NB4 (cell line): Measurements from ENCODE around the gene CCDC106.

Experiments used
- DNase-seq: peaks from one replicate; pipeline ENCODE4 v3.0.0; 2010; ENCODE audit warnings: low read depth
- H3K4me3 ChIP-seq: one replicate; pipeline ENCODE4 v1.5.1; 2011; ENCODE audit warnings: mild to moderate bottlenecking, low read depth, low read length, moderate library complexity
- CTCF ChIP-seq: IDR thresholded peaks from one replicate; pipeline ENCODE4 v1.5.1; 2012; ENCODE audit warnings: low read depth, low read length
- MAX ChIP-seq: IDR thresholded peaks from 2 replicates; pipeline ENCODE4 v1.6.1; 2011; ENCODE audit warnings: low read depth, low read length
- MYC ChIP-seq: IDR thresholded peaks from 2 replicates; pipeline ENCODE4 v1.6.1; 2011; ENCODE audit warnings: low read depth, low read length
- POLR2A ChIP-seq: IDR thresholded peaks from 2 replicates; pipeline ENCODE4 v1.6.1; 2011; ENCODE audit warnings: mild to moderate bottlenecking; ENCODE audit not compliant: insufficient read length; ENCODE audit errors: extremely low read depth

The CCDC106 gene

GRCh38 chr19:55613930-55614710, 33.9 kb upstream of the CCDC106 start:
- DNase-seq: no peak
- TF ChIP-seq POLR2A (no peak), MAX (no peak), CTCF (no peak), MYC (no peak)
- no peak overlapping the region for H3K4me3 ChIP-seq

- no peak overlapping the region for H3K4me3 ChIP-seq
- TF ChIP-seq POLR2A (no peak), MAX (no peak), MYC (no peak), CTCF (no peak)
- no peak for DNase-seq
Measured at GRCh38 chr19:55614711-55615542, 33.1 kb upstream of the CCDC106 start.

- DNase-seq: no peak
- H3K4me3 ChIP-seq: no peak overlapping the region
- no peak for TF ChIP-seq MAX
- TF ChIP-seq CTCF: no peak
- TF ChIP-seq POLR2A: no peak
- TF ChIP-seq MYC: no peak
Measured at GRCh38 chr19:55615543-55616394, 32.2 kb upstream of the CCDC106 start.

GRCh38 chr19:55616395-55616875, 31.6 kb upstream of the CCDC106 start:
- H3K4me3 ChIP-seq: no peak overlapping the region
- no peak for DNase-seq
- TF ChIP-seq MAX (no peak), POLR2A (no peak), CTCF (no peak), MYC (no peak)

- H3K4me3 ChIP-seq: no peak overlapping the region
- no peak for DNase-seq
- TF ChIP-seq MYC (no peak), MAX (no peak), CTCF (no peak), POLR2A (no peak)
Measured at GRCh38 chr19:55617426-55617825, 30.6 kb upstream of the CCDC106 start.
